GM23338 (cell line): Measurements from ENCODE around the gene ST3GAL4. TPM values are rescaled to one million over a fixed set of nuclear protein-coding genes. Genes with fewer than 3 reads are reported as not detected.

Source experiments
- ATAC-seq: fragments of 200-7000 bp; cut with Tn5 transposase; 3 replicates; pipeline ENCODE4 v1.9.1; 2020
- DNase-seq: peaks from one replicate; pipeline ENCODE4 v3.0.0-alpha.2; 2015; ENCODE audit warnings: low spot score
- H2AFZ ChIP-seq: fragments of 200-600 bp; sonication (generic); 2 replicates; pipeline ENCODE4 v1.8.0; 2016; ENCODE audit warnings: antibody characterized with exemption, mild to moderate bottlenecking, moderate library complexity
- H3F3A ChIP-seq: fragments of 200-600 bp; sonication (generic); replicated peaks from 2 replicates; pipeline ENCODE4 v1.8.0; 2017; ENCODE audit warnings: antibody characterized with exemption, mixed run types, low read depth
- H3K27ac ChIP-seq: fragments of 200-600 bp; sonication (generic); 2 replicates; pipeline ENCODE4 v1.6.1; 2016; ENCODE audit warnings: low read depth
- H3K27me3 ChIP-seq: fragments of 200-600 bp; sonication (generic); 2 replicates; pipeline ENCODE4 v1.8.0; 2016; ENCODE audit warnings: mild to moderate bottlenecking, mixed run types, moderate library complexity; ENCODE audit not compliant: insufficient read depth
- H3K36me3 ChIP-seq: fragments of 200-600 bp; sonication (generic); 2 replicates; pipeline ENCODE4 v1.8.0; 2016; ENCODE audit warnings: mild to moderate bottlenecking; ENCODE audit not compliant: insufficient read depth
- H3K4me1 ChIP-seq: fragments of 200-600 bp; sonication (generic); 2 replicates; pipeline ENCODE4 v1.8.0; 2016; ENCODE audit warnings: mild to moderate bottlenecking, moderate library complexity; ENCODE audit not compliant: insufficient read depth
- H3K4me2 ChIP-seq: fragments of 200-600 bp; sonication (generic); 2 replicates; pipeline ENCODE4 v1.7.1; 2017; ENCODE audit warnings: mixed run types
- H3K4me3 ChIP-seq: fragments of 200-600 bp; sonication (generic); 2 replicates; pipeline ENCODE4 v1.6.1; 2016; ENCODE audit warnings: mixed run types
- H3K79me2 ChIP-seq: fragments of 200-600 bp; sonication (generic); replicated peaks from 2 replicates; pipeline ENCODE4 v1.8.0; 2017; ENCODE audit warnings: mild to moderate bottlenecking; ENCODE audit not compliant: insufficient read depth
- H3K9me2 ChIP-seq: fragments of 200-600 bp; sonication (generic); 2 replicates; pipeline ENCODE4 v1.8.0; 2017; ENCODE audit not compliant: insufficient read depth
- H4K20me1 ChIP-seq: fragments of 200-600 bp; sonication (generic); replicated peaks from 2 replicates; pipeline ENCODE4 v1.8.0; 2017; ENCODE audit warnings: mild to moderate bottlenecking; ENCODE audit not compliant: insufficient read depth
- H3K27ac Mint-ChIP-seq: 2 replicates; pipeline ENCODE4 v1.8.0; 2020; ENCODE audit warnings: inconsistent platforms, mild to moderate bottlenecking, moderate library complexity, mixed read lengths
- H3K27me3 Mint-ChIP-seq: 3 replicates; pipeline ENCODE4 v1.8.0; 2022; ENCODE audit warnings: low read depth, mild to moderate bottlenecking, moderate library complexity, mixed read lengths, inconsistent platforms; ENCODE audit not compliant: insufficient read depth, poor library complexity
- H3K36me3 Mint-ChIP-seq: 3 replicates; pipeline ENCODE4 v1.8.0; 2021; ENCODE audit warnings: low read depth, mild to moderate bottlenecking, inconsistent platforms, moderate library complexity, mixed read lengths
- H3K4me1 Mint-ChIP-seq: 3 replicates; pipeline ENCODE4 v1.8.0; 2020; ENCODE audit warnings: mild to moderate bottlenecking, inconsistent platforms, mixed read lengths
- H3K4me3 Mint-ChIP-seq: 3 replicates; pipeline ENCODE4 v1.8.0; 2021; ENCODE audit warnings: moderate library complexity, mild to moderate bottlenecking, inconsistent platforms, mixed read lengths
- H3K9me3 Mint-ChIP-seq: 3 replicates; pipeline ENCODE4 v1.8.0; 2020; ENCODE audit warnings: moderate library complexity, mild to moderate bottlenecking, inconsistent platforms, mixed read lengths
- CREB1 ChIP-seq: fragments of 250-450 bp; sonication (Bioruptor Pico); IDR thresholded peaks from 2 replicates; pipeline ENCODE4 v1.5.0; 2020; ENCODE audit warnings: low read depth, mild to moderate bottlenecking, moderate library complexity
- CTCF ChIP-seq, 2 experiments: fragments of 200-600 bp in 1 of 2; sonication (generic) in 1 of 2; conservative IDR thresholded peaks; 2 replicates each; pipeline versions ENCODE4 v1.5.1 to v1.6.1; 2016 to 2017; ENCODE audit warnings: antibody characterized with exemption in 2 of 2, low read depth in 2 of 2, mild to moderate bottlenecking in 2 of 2, moderate library complexity in 1 of 2
- ETS1 ChIP-seq: IDR thresholded peaks from 2 replicates; pipeline ENCODE4 v1.6.1; 2016; ENCODE audit warnings: antibody characterized with exemption
- EZH2 ChIP-seq: fragments of 200-600 bp; sonication (generic); IDR thresholded peaks from one replicate; pipeline ENCODE4 v1.8.0; 2017; ENCODE audit warnings: antibody characterized with exemption, mild to moderate bottlenecking, low read depth; ENCODE audit not compliant: unreplicated experiment
- EZH2phosphoT487 ChIP-seq: fragments of 200-600 bp; sonication (generic); IDR thresholded peaks from one replicate; pipeline ENCODE4 v1.8.1; 2018; ENCODE audit warnings: antibody characterized with exemption; ENCODE audit not compliant: unreplicated experiment
- JUNB ChIP-seq: IDR thresholded peaks from one replicate; pipeline ENCODE4 v1.6.1; 2016; ENCODE audit warnings: antibody characterized with exemption; ENCODE audit not compliant: unreplicated experiment
- NANOG ChIP-seq: IDR thresholded peaks from 2 replicates; pipeline ENCODE4 v1.6.1; 2016; ENCODE audit warnings: antibody characterized with exemption, borderline replicate concordance
- POLR2AphosphoS5 ChIP-seq: IDR thresholded peaks from 2 replicates; pipeline ENCODE4 v1.6.1; 2016; ENCODE audit warnings: antibody characterized with exemption, low read depth
- REST ChIP-seq: IDR thresholded peaks from one replicate; pipeline ENCODE4 v1.6.1; 2018; ENCODE audit warnings: antibody characterized with exemption; ENCODE audit not compliant: unreplicated experiment
- STAT1 ChIP-seq: IDR thresholded peaks from one replicate; pipeline ENCODE4 v1.6.1; 2016; ENCODE audit warnings: antibody characterized with exemption; ENCODE audit not compliant: unreplicated experiment
- ZNF331 ChIP-seq: fragments of 250-450 bp; sonication (Bioruptor Pico); IDR thresholded peaks from 2 replicates; pipeline ENCODE4 v1.5.0; 2020; ENCODE audit warnings: low read depth, mild to moderate bottlenecking, moderate library complexity
- polyA plus RNA-seq: library from polyadenylated mRNA; unstranded; fragments of >200 nt; fragmentation: Nextera tagmentation; extraction: Ambion mirVana; gene quantifications from 2 replicates; pipeline ENCODE4 v1.2.1, GENCODE V29; 2016
- total RNA-seq: library from RNA; depleted of rRNA; stranded (reverse); fragments of >200 nt; shearing (Covaris generic); gene quantifications from 2 replicates; pipeline ENCODE4 v1.2.3, GENCODE V29; 2014

ST3GAL4 gene
- total and polyA plus RNA-seq, 2 experiments from 2014 or later: 10.1 to 28.0 TPM

- TF ChIP-seq REST (no peak), EZH2 (no peak), EZH2phosphoT487 (no peak), STAT1 (no peak), CTCF (conservative IDR thresholded peaks at IDR 0.05; ENCODE audit: low read depth in 2 of 2) (no peak), CREB1 (CRISPR knock-in tag) (no peak), ETS1 (no peak), ZNF331 (no peak), NANOG (no peak)
These were observed 67.7 kb downstream of the ST3GAL4 start (continued) for GRCh38 chr11:126423154-126423553.

GRCh38 chr11:126423743-126424142 lies 68.3 kb downstream of the ST3GAL4 start:
- DNase-seq (no peak), ATAC-seq (peak; percentile 24)
- Histone ChIP-seq H3K79me2 (no peaks in the 10 kb centered on the region), H3K9me2 (no peaks in the 10 kb centered on the region), H3K27me3 (no peaks in the 10 kb centered on the region), H4K20me1 (no peaks in the 10 kb centered on the region), H3K4me2 (no peak overlapping the region), H3K36me3 (no peaks in the 10 kb centered on the region), H2AFZ (no peak overlapping the region), H3F3A (no peaks in the 10 kb centered on the region), H3K4me1 (peaks cover 6% of the 10 kb centered on the region; the same call in 1 of the 2 replicates), H3K4me3 (no peak overlapping the region), H3K27ac (no peak overlapping the region)
- H3K9me3 Mint-ChIP-seq: no peaks in the 10 kb centered on the region
- peaks cover 8% of the 10 kb centered on the region for H3K4me1 Mint-ChIP-seq
- H3K27ac Mint-ChIP-seq: no peak overlapping the region
- peaks cover 10% of the 10 kb centered on the region for H3K27me3 Mint-ChIP-seq
- no peak overlapping the region for H3K4me3 Mint-ChIP-seq
- no peaks in the 10 kb centered on the region for H3K36me3 Mint-ChIP-seq
- TF ChIP-seq NANOG: no peak
- TF ChIP-seq EZH2phosphoT487: no peak
- TF ChIP-seq REST: no peak
- TF ChIP-seq POLR2AphosphoS5: no peak
- no peak for TF ChIP-seq JUNB
- TF ChIP-seq STAT1: no peak
